HG03571 (cell line): ENCODE results near the gene CREBL2.
"Not testable (repeated sequence)": the region's sequence is repeated elsewhere in the genome, so short reads cannot be mapped to it uniquely, and the experiment has no call there.

Experiments
- ATAC-seq: cut with Tn5 transposase; IDR thresholded peaks from one replicate; pipeline ENCODE4 v1.9.1; 2021; ENCODE audit not compliant: unreplicated experiment

Gene CREBL2

GRCh38 chr12:12596598-12596997 is 15.1 kb upstream of the CREBL2 start:
- not testable (repeated sequence) for ATAC-seq

GRCh38 chr12:12598864-12599263 is 12.8 kb upstream of the CREBL2 start:
- no peak for ATAC-seq

- no peak for ATAC-seq
These were observed 11.7 kb upstream of the CREBL2 start for GRCh38 chr12:12599750-12600643.

GRCh38 chr12:12600659-12601058 is 11.0 kb upstream of the CREBL2 start:
- no peak for ATAC-seq

GRCh38 chr12:12604740-12605139 is 6.9 kb upstream of the CREBL2 start:
- no peak for ATAC-seq

GRCh38 chr12:12606781-12607589 is 4.7 kb upstream of the CREBL2 start:
- ATAC-seq = no peak

- no peak for ATAC-seq
These were observed 3.1 kb upstream of the CREBL2 start for GRCh38 chr12:12608557-12608957.

GRCh38 chr12:12609692-12610091 is 2.0 kb upstream of the CREBL2 start:
- ATAC-seq = no peak

GRCh38 chr12:12610711-12611110 is 965 bp upstream of the CREBL2 start:
- ATAC-seq = no peak

- no peak for ATAC-seq
These were observed 682 bp downstream of the CREBL2 start for GRCh38 chr12:12612358-12612757.

- ATAC-seq = no peak
These were observed 1.7 kb downstream of the CREBL2 start for GRCh38 chr12:12613344-12613743.

- ATAC-seq = no peak
These were observed 2.7 kb downstream of the CREBL2 start for GRCh38 chr12:12614342-12614741.

- no peak for ATAC-seq
These were observed 5.0 kb downstream of the CREBL2 start for GRCh38 chr12:12616512-12617310.

- ATAC-seq = not testable (repeated sequence)
These were observed 6.4 kb downstream of the CREBL2 start for GRCh38 chr12:12618064-12618463.

GRCh38 chr12:12620730-12621315 is 9.1 kb downstream of the CREBL2 start:
- ATAC-seq = no peak

- no peak for ATAC-seq
These were observed 10.7 kb downstream of the CREBL2 start for GRCh38 chr12:12622418-12622817.

- no peak for ATAC-seq
These were observed 12.9 kb downstream of the CREBL2 start for GRCh38 chr12:12624498-12624992.

- no peak for ATAC-seq
These were observed 14.8 kb downstream of the CREBL2 start for GRCh38 chr12:12626471-12626870.

- no peak for ATAC-seq
These were observed 15.7 kb downstream of the CREBL2 start for GRCh38 chr12:12627308-12627827.

GRCh38 chr12:12628013-12628412 is 16.3 kb downstream of the CREBL2 start:
- no peak for ATAC-seq
